ENCODE measurements around the gene DNAJC15. TPM values are rescaled to one million over a fixed set of nuclear protein-coding genes. Genes with fewer than 3 reads are reported as not detected.

DNAJC15 gene
- total and polyA plus RNA-seq, 2 of the 4 experiments (the other 2 are of a cell fraction), result 7.0 to 22.0 TPM

DNA sequence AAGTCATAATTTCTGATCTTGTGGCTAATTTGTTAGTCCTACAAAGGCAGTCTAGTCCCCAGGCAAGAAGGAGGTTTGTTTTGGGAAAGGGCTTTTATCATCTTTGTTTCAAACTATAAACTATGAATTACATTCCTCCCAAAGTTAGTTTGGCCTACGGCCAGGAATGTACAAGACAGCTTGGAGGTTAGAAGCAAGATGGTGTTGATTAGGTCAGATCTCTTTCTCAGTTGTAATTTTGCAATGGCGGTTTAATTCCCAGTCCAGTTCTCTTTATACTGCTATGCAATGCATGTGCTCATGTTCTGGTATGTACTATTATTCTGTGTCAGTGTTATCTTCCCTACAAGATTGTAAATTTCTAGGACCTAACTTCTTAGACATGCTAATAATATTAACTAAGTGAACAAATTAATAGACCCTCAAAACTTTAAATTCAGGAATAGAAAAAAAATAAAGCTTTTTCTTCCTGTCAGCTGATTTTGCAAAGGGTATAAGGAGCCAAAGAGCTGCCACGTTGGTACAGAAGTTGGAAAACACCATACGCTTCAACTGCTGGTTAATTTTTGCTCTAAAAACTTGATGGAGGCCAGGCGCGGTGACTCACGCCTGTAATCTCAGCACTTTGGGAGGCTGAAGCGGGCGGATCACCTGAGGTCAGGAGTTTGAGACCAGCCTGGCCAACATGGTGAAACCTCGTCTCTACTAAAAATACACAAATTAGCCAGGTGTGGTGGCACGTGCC lies 1.3 kb upstream of the DNAJC15 start (continued):
- TF ChIP-seq NFE2L2 (IDR thresholded peaks at IDR 0.05; ENCODE audit: low read depth, low read length), result no peak

- Histone ChIP-seq H2BK15ac (ENCODE audit: low read depth, low read length) (peak overlapping the region; percentile 92; the same call in 2 of the 3 replicates), H3K56ac (ENCODE audit: extremely low read depth, insufficient read depth, low read length) (peak overlapping the region; percentile 76), H3K18ac (ENCODE audit: low read depth, low read length) (peak overlapping the region; percentile 82), H3K4ac (ENCODE audit: low read depth, low read length) (peak overlapping the region; percentile 91), H2AK9ac (replicated peaks; ENCODE audit: low read depth, low read length, poor library complexity) (peak overlapping the region; percentile 84), H3K27me3 (ENCODE audit: control insufficient read depth, insufficient read depth, low read length) (no peaks in the 10 kb centered on the region), H3K9me1 (ENCODE audit: insufficient read depth, low read length) (no peaks in the 10 kb centered on the region), H4K20me1 (ENCODE audit: insufficient read depth, low read length) (no peaks in the 10 kb centered on the region), H4K5ac (ENCODE audit: low read depth, low read length) (peak overlapping the region; percentile 95), H3K4me3 (ENCODE audit: insufficient read depth, low read depth, low read length) (peak overlapping the region; percentile 59), H2BK120ac (ENCODE audit: low read depth, low read length) (peak overlapping the region; percentile 86), H4K8ac (ENCODE audit: low read depth in 2 of 2, low read length in 2 of 2) (peak overlapping the region; percentile 98 to 99), H4K91ac (ENCODE audit: insufficient read depth, low read depth, low read length) (peak overlapping the region; percentile 95), H3K4me1 (ENCODE audit: control insufficient read depth, insufficient read depth, low read length) (peaks cover 3% of the 10 kb centered on the region), H3K14ac (replicated peaks; ENCODE audit: low read depth, low read length) (peak overlapping the region; percentile 87), H3K79me1 (ENCODE audit: low read depth in 1 of 2, low read length in 2 of 2) (peaks cover 11 to 44% of the 10 kb centered on the region in 2 experiments; a peak in 3 of 4 replicates), H3K36me3 (ENCODE audit: control insufficient read depth, insufficient read depth, low read length) (no peaks in the 10 kb centered on the region), H2AK5ac (ENCODE audit: low read depth, low read length) (peak overlapping the region; percentile 59), H2AFZ (replicated peaks; ENCODE audit: low read length, poor library complexity) (peak overlapping the region; percentile 96), H3K4me2 (ENCODE audit: low read depth, low read length) (peak overlapping the region; percentile 78), H3K9me3 (ENCODE audit: control insufficient read depth, insufficient read depth, low read length) (no peaks in the 10 kb centered on the region), H2BK20ac (ENCODE audit: low read depth, low read length) (peak overlapping the region; percentile 62), H3K9ac (ENCODE audit: low read depth, low read length) (peak overlapping the region; percentile 81), H2BK5ac (ENCODE audit: low read depth, low read length, poor library complexity, severe bottlenecking) (peak overlapping the region; percentile 84), H3K23ac (ENCODE audit: low read depth, low read length) (peak overlapping the region; percentile 83), H3K27ac (ENCODE audit: insufficient read depth, low read length) (peak overlapping the region; percentile 95)
- DNase-seq (no peak), ATAC-seq (ENCODE audit: low read depth) (no peak)
- WGBS, 2 experiments (ENCODE audit: extremely low coverage in 2 of 2, insufficient read length in 1 of 2), result no CpG with 5 or more reads among the region's 12 CpGs
- dilution Hi-C loops (cut with HindIII; ENCODE audit: low sequenced_read_pairs, unreplicated experiment), result no loop called here
- POLR2A ChIA-PET (ENCODE audit: unreplicated experiment), result no interaction called here
- intact Hi-C loops (cut with micrococcal nuclease), result loop anchor here (1.0 to 10.0 kb wide), 3 partner anchors 31 to 428 kb away; no protein-coding TSS in a partner anchor
- no TSS peak for BruUV-seq (replicated peaks)
- in situ Hi-C loops (cut with MboI; ENCODE audit: low sequenced_read_pairs), result no loop called here
- CTCF ChIA-PET, result interaction anchor here (0.6 kb wide), 1 partner anchor 26 kb away, joined by 4 read pairs; no protein-coding TSS in a partner anchor
- TF ChIP-seq RAD21 (IDR thresholded peaks at IDR 0.05; ENCODE audit: low read length) (no peak), CHD1 (IDR thresholded peaks at IDR 0.05; ENCODE audit: low read depth, low read length) (no peak), MXI1 (IDR thresholded peaks at IDR 0.05; ENCODE audit: borderline replicate concordance, low read depth, low read length) (no peak), MAZ (IDR thresholded peaks at IDR 0.05; ENCODE audit: borderline replicate concordance, low read depth, low read length) (no peak), NFE2L2 (IDR thresholded peaks at IDR 0.05; ENCODE audit: low read depth, low read length) (no peak), BHLHE40 (IDR thresholded peaks at IDR 0.05; ENCODE audit: low read depth, low read length) (no peak), SMC3 (IDR thresholded peaks at IDR 0.05; ENCODE audit: low read depth, low read length) (no peak), FOS (IDR thresholded peaks at IDR 0.05; ENCODE audit: low read depth, low read length) (no peak), POLR2A (IDR thresholded peaks at IDR 0.05; ENCODE audit: low read depth, low read length) (no peak), CTCF (conservative IDR thresholded peaks at IDR 0.05; ENCODE audit: low read depth, low read length) (no peak), MAFK (IDR thresholded peaks at IDR 0.05; ENCODE audit: low read depth, low read length) (no peak), RFX5 (IDR thresholded peaks at IDR 0.05; ENCODE audit: low read depth, low read length) (no peak), RCOR1 (IDR thresholded peaks at IDR 0.05; ENCODE audit: insufficient replicate concordance, low read length) (no peak), CEBPB (IDR thresholded peaks at IDR 0.05; ENCODE audit: low read depth, low read length) (no peak)
- TF ChIP-seq, protein P1, sequence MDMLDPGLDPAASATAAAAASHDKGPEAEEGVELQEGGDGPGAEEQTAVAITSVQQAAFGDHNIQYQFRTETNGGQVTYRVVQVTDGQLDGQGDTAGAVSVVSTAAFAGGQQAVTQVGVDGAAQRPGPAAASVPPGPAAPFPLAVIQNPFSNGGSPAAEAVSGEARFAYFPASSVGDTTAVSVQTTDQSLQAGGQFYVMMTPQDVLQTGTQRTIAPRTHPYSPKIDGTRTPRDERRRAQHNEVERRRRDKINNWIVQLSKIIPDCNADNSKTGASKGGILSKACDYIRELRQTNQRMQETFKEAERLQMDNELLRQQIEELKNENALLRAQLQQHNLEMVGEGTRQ (IDR thresholded peaks at IDR 0.05; ENCODE audit: low read depth, low read length), result no peak
Observed at GRCh38 chr13:43022934-43023288, 475 bp upstream of the DNAJC15 start.
